Gastroesophageal sphincter (tissue), 4 donors: ENCODE measurements around the gene C1orf159. TPM values are rescaled to one million over a fixed set of nuclear protein-coding genes. Genes with fewer than 3 reads are reported as not detected.

Experiments used
- ATAC-seq: fragments of 150-250 bp; one replicate; pipeline ENCODE4 v1.9.1; 2016; ENCODE audit warnings: mild to moderate bottlenecking, moderate library complexity
- H3K27ac ChIP-seq, 4 donors: fragments of 200-600 bp; sonication (generic) in 3 of 4; 1 replicate in 3 of 4; 2 replicates in 1 of 4; pipeline ENCODE4 v1.5.1; 2016 to 2019
- H3K27me3 ChIP-seq: fragments of 200-600 bp; sonication (generic); one replicate; pipeline ENCODE4 v1.5.1; 2019
- H3K36me3 ChIP-seq, 2 donors: fragments of 200-600 bp; sonication (generic); one replicate each; pipeline ENCODE4 v1.5.1; 2019; ENCODE audit warnings: control low read depth in 1 of 2
- H3K4me1 ChIP-seq, 3 donors: fragments of 200-600 bp; sonication (generic); 1 replicate in 2 of 3; 2 replicates in 1 of 3; pipeline ENCODE4 v1.5.1; 2016 to 2019; ENCODE audit warnings: control low read depth in 2 of 3
- H3K4me3 ChIP-seq, 2 donors: fragments of 200-600 bp; sonication (generic); one replicate each; pipeline ENCODE4 v1.5.1; 2019; ENCODE audit warnings: mild to moderate bottlenecking in 1 of 2, moderate library complexity in 1 of 2
- H3K9me3 ChIP-seq, 3 donors: fragments of 200-600 bp; sonication (generic); one replicate each; pipeline ENCODE4 v1.5.1; 2017 to 2019; ENCODE audit warnings: control low read depth in 2 of 3
- CTCF ChIP-seq, 4 experiments: fragments of 200-600 bp in 2 of 4; fragments of 450-650 bp in 2 of 4; sonication (generic) in 1 of 4; IDR thresholded peaks; one replicate each; pipeline ENCODE4 v1.5.1; 2017 to 2019; ENCODE audit warnings: antibody characterized with exemption in 4 of 4, mild to moderate bottlenecking in 2 of 4, moderate library complexity in 2 of 4
- EP300 ChIP-seq: sonication (generic); formaldehyde crosslinking; IDR thresholded peaks from one replicate; pipeline ENCODE4 v1.6.1; 2017; ENCODE audit warnings: antibody characterized with exemption, mild to moderate bottlenecking
- POLR2A ChIP-seq, 2 donors: fragments of 450-650 bp; IDR thresholded peaks; one replicate each; pipeline ENCODE4 v1.6.1; 2017; ENCODE audit warnings: antibody characterized with exemption in 2 of 2, mild to moderate bottlenecking in 2 of 2, moderate library complexity in 1 of 2
- POLR2AphosphoS5 ChIP-seq: sonication (generic); formaldehyde crosslinking; IDR thresholded peaks from one replicate; pipeline ENCODE4 v1.6.1; 2017; ENCODE audit warnings: antibody characterized with exemption
- WGBS, 2 donors: methylation state at CpG; one replicate each; pipeline ENCODE4 v1.1.5; 2018; ENCODE audit warnings: low coverage in 1 of 2; 5-methylcytosine and 5-hydroxymethylcytosine counted together
- total RNA-seq, 4 donors: library from RNA; depleted of rRNA; stranded (reverse); fragments of >200 nt; gene quantifications; one replicate each; pipeline ENCODE4 v1.1.0, GENCODE V29; 2016

Gene C1orf159
- total RNA-seq, 4 donors from 2014 or later: 6.3 to 15.3 (median 9.9) TPM

- H3K4me1 ChIP-seq: no peaks in the 10 kb centered on the region
- 93% methylated on average over 10 of the region's 38 CpGs; no CpG with 5 or more reads in 1 of the 2 donors for WGBS, 2 donors
- ATAC-seq: no peak
- H3K27ac ChIP-seq: no peak overlapping the region
- no peak for TF ChIP-seq CTCF (IDR thresholded peaks at IDR 0.05)
- no peak for TF ChIP-seq POLR2A (IDR thresholded peaks at IDR 0.05)
- no peak for TF ChIP-seq EP300
- no peak for TF ChIP-seq POLR2AphosphoS5
- no peaks in the 10 kb centered on the region for H3K9me3 ChIP-seq
- H3K27me3 ChIP-seq: no peaks in the 10 kb centered on the region
- H3K4me3 ChIP-seq: no peak overlapping the region
- peaks cover 0 to 28% of the 10 kb centered on the region in 2 donors for H3K36me3 ChIP-seq
These were observed 28.4 kb downstream of the C1orf159 start for GRCh38 chr1:1087351-1088028.

GRCh38 chr1:1086911-1087341, 29.0 kb downstream of the C1orf159 start:
- no peak overlapping the region for H3K27ac ChIP-seq
- TF ChIP-seq POLR2AphosphoS5 (no peak), CTCF (IDR thresholded peaks at IDR 0.05) (no peak), POLR2A (IDR thresholded peaks at IDR 0.05) (no peak), EP300 (no peak)
- H3K4me3 ChIP-seq: no peak overlapping the region
- WGBS, 2 donors: 100% methylated on average over 1 of the region's 17 CpGs; no CpG with 5 or more reads in 1 of the 2 donors
- no peaks in the 10 kb centered on the region for H3K9me3 ChIP-seq
- H3K27me3 ChIP-seq: no peaks in the 10 kb centered on the region
- ATAC-seq: no peak
- no peaks in the 10 kb centered on the region for H3K4me1 ChIP-seq
- H3K36me3 ChIP-seq: peaks cover 0 to 32% of the 10 kb centered on the region in 2 donors

GRCh38 chr1:1085911-1086841, 29.7 kb downstream of the C1orf159 start:
- WGBS, 2 donors: 92% methylated on average over 17 of the region's 38 CpGs; no CpG with 5 or more reads in 1 of the 2 donors
- Histone ChIP-seq H3K4me1 (no peaks in the 10 kb centered on the region), H3K27me3 (no peaks in the 10 kb centered on the region), H3K36me3 (peaks cover 0 to 32% of the 10 kb centered on the region in 2 donors), H3K27ac (no peak overlapping the region), H3K4me3 (no peak overlapping the region), H3K9me3 (no peaks in the 10 kb centered on the region)
- ATAC-seq: no peak
- TF ChIP-seq CTCF (IDR thresholded peaks at IDR 0.05): no peak

GRCh38 chr1:1085171-1085841, 30.6 kb downstream of the C1orf159 start:
- H3K27me3 ChIP-seq: no peaks in the 10 kb centered on the region
- no peak overlapping the region for H3K27ac ChIP-seq
- WGBS, 2 donors: no CpG with 5 or more reads among the region's 30 CpGs
- ATAC-seq: no peak
- peaks cover 0 to 2% (median 1%) of the 10 kb centered on the region in 3 donors for H3K4me1 ChIP-seq
- H3K4me3 ChIP-seq: no peak overlapping the region
- H3K36me3 ChIP-seq: peaks cover 0 to 28% of the 10 kb centered on the region in 2 donors
- no peaks in the 10 kb centered on the region for H3K9me3 ChIP-seq
- TF ChIP-seq CTCF (IDR thresholded peaks at IDR 0.05) (no peak), EP300 (no peak)
